ENCODE results near the gene HOXD13. TPM values are rescaled to one million over a fixed set of nuclear protein-coding genes. Genes with fewer than 3 reads are reported as not detected.

The HOXD13 gene
- total and polyA plus RNA-seq, 2 donors (not counting 3 experiments of a cell fraction or from before 2014, with no cell fraction given) = not detected

GRCh38 chr2:176087330-176088047 is 5.0 kb upstream of the HOXD13 start:
- intact Hi-C loops (cut with micrococcal nuclease) = loop anchor here (1.0 to 2.0 kb wide), 3 partner anchors 673 to 837 kb away; no protein-coding TSS in a partner anchor
- peaks cover 91 to 99% of the 10 kb centered on the region in 2 experiments for H3K27me3 ChIP-seq (ENCODE audit: control insufficient read depth in 2 of 2, insufficient read depth in 2 of 2, low read length in 2 of 2)
- no peaks in the 10 kb centered on the region for H3K4me1 ChIP-seq (ENCODE audit: control insufficient read depth, extremely low read depth, insufficient read depth, low read length)
- FAIRE-seq (no peak), DNase-seq (ENCODE audit: low read depth, low spot score) (no peak)
- no peaks in the 10 kb centered on the region for H3K9me1 ChIP-seq (replicated peaks; ENCODE audit: control insufficient read depth, extremely low read depth, insufficient read depth, low read length)
- no peak overlapping the region for H3K4me3 ChIP-seq (replicated peaks in 1 of 3; ENCODE audit: insufficient read depth in 1 of 3, low read depth in 1 of 3, low read length in 3 of 3)
- no peak overlapping the region for H3K9ac ChIP-seq (replicated peaks; ENCODE audit: extremely low read depth, insufficient read depth, low read length)
- ChIA-PET CTCF (interaction anchor here (0.6 to 6.1 kb wide), 16 partner anchors 9 to 1390 kb away, joined by 3 to 102 read pairs (median 4); no protein-coding TSS in a partner anchor), POLR2A (no interaction called here)
- H3K36me3 ChIP-seq (ENCODE audit: control insufficient read depth in 2 of 2, extremely low read depth in 1 of 2, insufficient read depth in 2 of 2, low read length in 2 of 2) = no peaks in the 10 kb centered on the region
- no peaks in the 10 kb centered on the region for H3K9me3 ChIP-seq (replicated peaks; ENCODE audit: control insufficient read depth, insufficient read depth, low read length)
- no peak overlapping the region for H3K4me2 ChIP-seq (ENCODE audit: insufficient read depth, low read length)
- no peak overlapping the region for H2AFZ ChIP-seq (ENCODE audit: low read depth, low read length)
- no TSS peak for BruUV-seq (replicated peaks)
- no peak overlapping the region for H3K27ac ChIP-seq (ENCODE audit: insufficient read depth, low read depth, low read length)
- TF ChIP-seq POLR2A (IDR thresholded peaks at IDR 0.05; ENCODE audit: low read depth, low read length) = no peak
- TF ChIP-seq EZH2 (IDR thresholded peaks at IDR 0.05; ENCODE audit: borderline replicate concordance, low read depth, low read length, severe bottlenecking) = no peak
- H4K20me1 ChIP-seq (replicated peaks; ENCODE audit: control insufficient read depth, extremely low read depth, insufficient read depth, low read length) = no peaks in the 10 kb centered on the region
- no peaks in the 10 kb centered on the region for H3K79me2 ChIP-seq (ENCODE audit: control insufficient read depth, insufficient read depth, low read length)
- dilution Hi-C loops (cut with MboI; ENCODE audit: extremely low pct_ligation_motif_present, low sequenced_read_pairs) = no loop called here

GRCh38 chr2:176088048-176088936 is 4.2 kb upstream of the HOXD13 start:
- intact Hi-C loops (cut with micrococcal nuclease) (loop anchor here (1.0 kb wide), 1 partner anchor 722 kb away; no protein-coding TSS in a partner anchor), dilution Hi-C loops (cut with MboI; ENCODE audit: extremely low pct_ligation_motif_present, low sequenced_read_pairs) (no loop called here)
- CTCF ChIA-PET = interaction anchor here (0.6 to 6.1 kb wide), 18 partner anchors 8 to 1391 kb away, joined by 3 to 102 read pairs (median 4); no protein-coding TSS in a partner anchor
- Histone ChIP-seq H3K27me3 (ENCODE audit: control insufficient read depth in 2 of 2, insufficient read depth in 2 of 2, low read length in 2 of 2) (peaks cover 87 to 98% of the 10 kb centered on the region in 2 experiments), H3K4me3 (replicated peaks in 1 of 3; ENCODE audit: insufficient read depth in 1 of 3, low read depth in 1 of 3, low read length in 3 of 3) (no peak overlapping the region), H3K9ac (replicated peaks; ENCODE audit: extremely low read depth, insufficient read depth, low read length) (no peak overlapping the region), H3K4me2 (ENCODE audit: insufficient read depth, low read length) (peak overlapping the region; percentile 43), H3K9me1 (replicated peaks; ENCODE audit: control insufficient read depth, extremely low read depth, insufficient read depth, low read length) (no peaks in the 10 kb centered on the region), H4K20me1 (replicated peaks; ENCODE audit: control insufficient read depth, extremely low read depth, insufficient read depth, low read length) (no peaks in the 10 kb centered on the region), H2AFZ (ENCODE audit: low read depth, low read length) (peak overlapping the region; percentile 53), H3K27ac (ENCODE audit: insufficient read depth, low read depth, low read length) (no peak overlapping the region), H3K9me3 (replicated peaks; ENCODE audit: control insufficient read depth, insufficient read depth, low read length) (no peaks in the 10 kb centered on the region), H3K4me1 (ENCODE audit: control insufficient read depth, extremely low read depth, insufficient read depth, low read length) (no peaks in the 10 kb centered on the region), H3K36me3 (ENCODE audit: control insufficient read depth in 2 of 2, extremely low read depth in 1 of 2, insufficient read depth in 2 of 2, low read length in 2 of 2) (no peaks in the 10 kb centered on the region), H3K79me2 (ENCODE audit: control insufficient read depth, insufficient read depth, low read length) (no peaks in the 10 kb centered on the region)
- BruUV-seq (replicated peaks) = no TSS peak
- TF ChIP-seq CTCF (IDR thresholded peaks at IDR 0.05; ENCODE audit: extremely low read depth in 1 of 2, insufficient read depth in 1 of 2, low read depth in 1 of 2, low read length in 2 of 2) (peak; percentile 68 to 87), EZH2 (IDR thresholded peaks at IDR 0.05; ENCODE audit: borderline replicate concordance, low read depth, low read length, severe bottlenecking) (peak; percentile 94), POLR2AphosphoS5 (IDR thresholded peaks at IDR 0.05; ENCODE audit: insufficient read depth, low read depth, low read length) (no peak)
- FAIRE-seq = peak; percentile 70
- peak; percentile 51 for DNase-seq (ENCODE audit: low read depth, low spot score)
- POLR2A ChIA-PET = no interaction called here
